GM23338 (cell line): ENCODE results near the gene FMN2. TPM values are rescaled to one million over a fixed set of nuclear protein-coding genes. Genes with fewer than 3 reads are reported as not detected.
"Not testable (repeated sequence)": the region's sequence is repeated elsewhere in the genome, so short reads cannot be mapped to it uniquely, and the experiment has no call there.

ENCODE experiments used
- ATAC-seq: fragments of 200-7000 bp; cut with Tn5 transposase; 3 replicates; pipeline ENCODE4 v1.9.1; 2020
- DNase-seq: peaks from one replicate; pipeline ENCODE4 v3.0.0-alpha.2; 2015; ENCODE audit warnings: low spot score
- H2AFZ ChIP-seq: fragments of 200-600 bp; sonication (generic); 2 replicates; pipeline ENCODE4 v1.8.0; 2016; ENCODE audit warnings: antibody characterized with exemption, mild to moderate bottlenecking, moderate library complexity
- H3F3A ChIP-seq: fragments of 200-600 bp; sonication (generic); replicated peaks from 2 replicates; pipeline ENCODE4 v1.8.0; 2017; ENCODE audit warnings: antibody characterized with exemption, mixed run types, low read depth
- H3K27ac ChIP-seq: fragments of 200-600 bp; sonication (generic); 2 replicates; pipeline ENCODE4 v1.6.1; 2016; ENCODE audit warnings: low read depth
- H3K27me3 ChIP-seq: fragments of 200-600 bp; sonication (generic); 2 replicates; pipeline ENCODE4 v1.8.0; 2016; ENCODE audit warnings: mild to moderate bottlenecking, mixed run types, moderate library complexity; ENCODE audit not compliant: insufficient read depth
- H3K36me3 ChIP-seq: fragments of 200-600 bp; sonication (generic); 2 replicates; pipeline ENCODE4 v1.8.0; 2016; ENCODE audit warnings: mild to moderate bottlenecking; ENCODE audit not compliant: insufficient read depth
- H3K4me1 ChIP-seq: fragments of 200-600 bp; sonication (generic); 2 replicates; pipeline ENCODE4 v1.8.0; 2016; ENCODE audit warnings: mild to moderate bottlenecking, moderate library complexity; ENCODE audit not compliant: insufficient read depth
- H3K4me2 ChIP-seq: fragments of 200-600 bp; sonication (generic); 2 replicates; pipeline ENCODE4 v1.7.1; 2017; ENCODE audit warnings: mixed run types
- H3K4me3 ChIP-seq: fragments of 200-600 bp; sonication (generic); 2 replicates; pipeline ENCODE4 v1.6.1; 2016; ENCODE audit warnings: mixed run types
- H3K79me2 ChIP-seq: fragments of 200-600 bp; sonication (generic); replicated peaks from 2 replicates; pipeline ENCODE4 v1.8.0; 2017; ENCODE audit warnings: mild to moderate bottlenecking; ENCODE audit not compliant: insufficient read depth
- H3K9me2 ChIP-seq: fragments of 200-600 bp; sonication (generic); 2 replicates; pipeline ENCODE4 v1.8.0; 2017; ENCODE audit not compliant: insufficient read depth
- H4K20me1 ChIP-seq: fragments of 200-600 bp; sonication (generic); replicated peaks from 2 replicates; pipeline ENCODE4 v1.8.0; 2017; ENCODE audit warnings: mild to moderate bottlenecking; ENCODE audit not compliant: insufficient read depth
- H3K27ac Mint-ChIP-seq: 2 replicates; pipeline ENCODE4 v1.8.0; 2020; ENCODE audit warnings: inconsistent platforms, mild to moderate bottlenecking, moderate library complexity, mixed read lengths
- H3K27me3 Mint-ChIP-seq: 3 replicates; pipeline ENCODE4 v1.8.0; 2022; ENCODE audit warnings: low read depth, mild to moderate bottlenecking, moderate library complexity, mixed read lengths, inconsistent platforms; ENCODE audit not compliant: insufficient read depth, poor library complexity
- H3K36me3 Mint-ChIP-seq: 3 replicates; pipeline ENCODE4 v1.8.0; 2021; ENCODE audit warnings: low read depth, mild to moderate bottlenecking, inconsistent platforms, moderate library complexity, mixed read lengths
- H3K4me1 Mint-ChIP-seq: 3 replicates; pipeline ENCODE4 v1.8.0; 2020; ENCODE audit warnings: mild to moderate bottlenecking, inconsistent platforms, mixed read lengths
- H3K4me3 Mint-ChIP-seq: 3 replicates; pipeline ENCODE4 v1.8.0; 2021; ENCODE audit warnings: moderate library complexity, mild to moderate bottlenecking, inconsistent platforms, mixed read lengths
- H3K9me3 Mint-ChIP-seq: 3 replicates; pipeline ENCODE4 v1.8.0; 2020; ENCODE audit warnings: moderate library complexity, mild to moderate bottlenecking, inconsistent platforms, mixed read lengths
- CTCF ChIP-seq, 2 experiments: fragments of 200-600 bp in 1 of 2; sonication (generic) in 1 of 2; conservative IDR thresholded peaks; 2 replicates each; pipeline versions ENCODE4 v1.5.1 to v1.6.1; 2016 to 2017; ENCODE audit warnings: antibody characterized with exemption in 2 of 2, low read depth in 2 of 2, mild to moderate bottlenecking in 2 of 2, moderate library complexity in 1 of 2
- ETS1 ChIP-seq: IDR thresholded peaks from 2 replicates; pipeline ENCODE4 v1.6.1; 2016; ENCODE audit warnings: antibody characterized with exemption
- EZH2 ChIP-seq: fragments of 200-600 bp; sonication (generic); IDR thresholded peaks from one replicate; pipeline ENCODE4 v1.8.0; 2017; ENCODE audit warnings: antibody characterized with exemption, mild to moderate bottlenecking, low read depth; ENCODE audit not compliant: unreplicated experiment
- EZH2phosphoT487 ChIP-seq: fragments of 200-600 bp; sonication (generic); IDR thresholded peaks from one replicate; pipeline ENCODE4 v1.8.1; 2018; ENCODE audit warnings: antibody characterized with exemption; ENCODE audit not compliant: unreplicated experiment
- NANOG ChIP-seq: IDR thresholded peaks from 2 replicates; pipeline ENCODE4 v1.6.1; 2016; ENCODE audit warnings: antibody characterized with exemption, borderline replicate concordance
- POLR2AphosphoS5 ChIP-seq: IDR thresholded peaks from 2 replicates; pipeline ENCODE4 v1.6.1; 2016; ENCODE audit warnings: antibody characterized with exemption, low read depth
- REST ChIP-seq: IDR thresholded peaks from one replicate; pipeline ENCODE4 v1.6.1; 2018; ENCODE audit warnings: antibody characterized with exemption; ENCODE audit not compliant: unreplicated experiment
- STAT1 ChIP-seq: IDR thresholded peaks from one replicate; pipeline ENCODE4 v1.6.1; 2016; ENCODE audit warnings: antibody characterized with exemption; ENCODE audit not compliant: unreplicated experiment
- ZNF462 ChIP-seq: fragments of 250-450 bp; sonication (Bioruptor Pico); IDR thresholded peaks from 2 replicates; pipeline ENCODE4 v1.5.0; 2020; ENCODE audit warnings: mild to moderate bottlenecking, moderate library complexity
- polyA plus RNA-seq: library from polyadenylated mRNA; unstranded; fragments of >200 nt; fragmentation: Nextera tagmentation; extraction: Ambion mirVana; gene quantifications from 2 replicates; pipeline ENCODE4 v1.2.1, GENCODE V29; 2016
- total RNA-seq: library from RNA; depleted of rRNA; stranded (reverse); fragments of >200 nt; shearing (Covaris generic); gene quantifications from 2 replicates; pipeline ENCODE4 v1.2.3, GENCODE V29; 2014

Gene FMN2
- total and polyA plus RNA-seq, 2 experiments from 2014 or later = 1.5 to 2.5 TPM

- H3K4me1 ChIP-seq, H3F3A ChIP-seq, ATAC-seq, H3K36me3 Mint-ChIP-seq, H3K9me2 ChIP-seq, H2AFZ ChIP-seq, H3K27ac ChIP-seq, H3K4me3 ChIP-seq, H3K27ac Mint-ChIP-seq, H3K27me3 ChIP-seq, H4K20me1 ChIP-seq, H3K79me2 ChIP-seq, DNase-seq, H3K4me1 Mint-ChIP-seq, H3K9me3 Mint-ChIP-seq, H3K27me3 Mint-ChIP-seq, H3K4me2 ChIP-seq, H3K4me3 Mint-ChIP-seq, H3K36me3 ChIP-seq: not testable (repeated sequence)
Observed at GRCh38 chr1:240264494-240264893, 172.8 kb downstream of the FMN2 start.

GRCh38 chr1:240271081-240271480, 179.4 kb downstream of the FMN2 start:
- Histone ChIP-seq H3K4me2 (no peak overlapping the region), H3K9me2 (no peaks in the 10 kb centered on the region), H3F3A (no peaks in the 10 kb centered on the region), H3K4me3 (no peak overlapping the region), H3K27me3 (no peaks in the 10 kb centered on the region), H4K20me1 (no peaks in the 10 kb centered on the region), H2AFZ (no peak overlapping the region), H3K4me1 (peaks cover 4% of the 10 kb centered on the region; the same call in 1 of the 2 replicates), H3K27ac (no peak overlapping the region), H3K79me2 (no peaks in the 10 kb centered on the region), H3K36me3 (no peaks in the 10 kb centered on the region)
- DNase-seq (no peak), ATAC-seq (no peak)
- Mint-ChIP-seq H3K4me1 (peaks cover 4% of the 10 kb centered on the region; the same call in 2 of the 3 replicates), H3K27ac (no peak overlapping the region), H3K27me3 (peaks cover 3% of the 10 kb centered on the region), H3K4me3 (no peak overlapping the region), H3K36me3 (no peaks in the 10 kb centered on the region), H3K9me3 (no peaks in the 10 kb centered on the region)
- TF ChIP-seq POLR2AphosphoS5 = no peak
- no peak for TF ChIP-seq EZH2phosphoT487
- TF ChIP-seq ETS1 = no peak
- no peak for TF ChIP-seq STAT1
- no peak for TF ChIP-seq REST
- no peak for TF ChIP-seq NANOG
- TF ChIP-seq EZH2 = no peak
- no peak for TF ChIP-seq CTCF (conservative IDR thresholded peaks at IDR 0.05; ENCODE audit: low read depth in 2 of 2)
- no peak for TF ChIP-seq ZNF462
